WERI-Rb-1 (cell line): ENCODE results near the gene TSSK3.

Experiments
- DNase-seq: peaks from one replicate; pipeline ENCODE4 v3.0.0-alpha.2; 2020
- H3K27ac ChIP-seq: fragments of 250-450 bp; sonication (Bioruptor Pico); 2 replicates; pipeline ENCODE4 v1.5.1; 2020; ENCODE audit warnings: mild to moderate bottlenecking, moderate library complexity
- H3K27me3 ChIP-seq: fragments of 250-450 bp; sonication (Bioruptor Pico); 2 replicates; pipeline ENCODE4 v1.5.1; 2021; ENCODE audit warnings: mild to moderate bottlenecking, low read depth, moderate library complexity; ENCODE audit not compliant: insufficient read depth, severe bottlenecking
- H3K36me3 ChIP-seq: fragments of 250-450 bp; sonication (Bioruptor Pico); 2 replicates; pipeline ENCODE4 v1.5.1; 2020; ENCODE audit warnings: mild to moderate bottlenecking, moderate library complexity
- H3K4me3 ChIP-seq: 2 replicates; pipeline ENCODE4 v1.5.1; 2011; ENCODE audit warnings: low read depth, mild to moderate bottlenecking, control low read depth, low read length
- H3K9me3 ChIP-seq: fragments of 250-450 bp; sonication (Bioruptor Pico); 2 replicates; pipeline ENCODE4 v1.5.1; 2021; ENCODE audit warnings: mild to moderate bottlenecking, moderate library complexity; ENCODE audit not compliant: severe bottlenecking
- TF ChIP-seq, protein P1 (sequence below): IDR thresholded peaks from 2 replicates; pipeline ENCODE4 v1.5.1; 2011; ENCODE audit warnings: low read depth, mild to moderate bottlenecking, control low read depth, inconsistent platforms, low read length

TSSK3 gene

DNA sequence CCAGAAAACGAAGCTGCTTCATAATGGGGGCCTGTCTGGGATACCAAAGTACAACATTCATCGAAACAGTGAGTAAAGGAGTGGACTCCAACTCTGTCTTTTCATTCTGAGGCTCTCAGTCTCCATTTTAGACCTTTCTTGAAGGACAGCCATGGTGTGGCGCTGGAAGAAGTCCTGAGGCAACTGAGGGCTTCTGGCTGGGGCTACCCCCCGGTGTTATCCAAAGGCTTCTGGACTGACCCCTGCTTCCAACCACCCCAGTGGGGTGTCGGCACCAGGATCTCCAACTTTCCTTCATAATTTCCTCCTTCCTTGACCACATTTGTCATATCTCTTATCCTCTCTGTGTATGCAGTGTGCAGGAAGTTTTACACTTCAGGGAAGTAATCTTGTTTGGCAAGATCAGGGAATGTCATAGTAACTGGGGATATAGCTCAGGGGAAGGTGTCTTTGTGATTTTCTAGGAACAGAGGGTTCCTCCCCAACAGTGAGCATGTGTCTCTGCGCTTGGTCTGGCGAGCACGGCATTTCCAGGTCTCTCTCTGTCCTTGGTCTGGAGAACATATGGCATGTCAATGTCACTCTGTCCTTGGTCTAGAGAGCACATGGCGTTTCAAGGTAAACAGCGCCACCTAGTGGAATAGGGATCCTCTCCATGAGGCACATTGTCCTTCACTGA, 51.3 kb downstream of the TSSK3 start:
- Histone ChIP-seq H3K27me3 (no peaks in the 10 kb centered on the region), H3K4me3 (no peak overlapping the region), H3K9me3 (no peaks in the 10 kb centered on the region), H3K27ac (peak overlapping the region; percentile 53), H3K36me3 (no peaks in the 10 kb centered on the region)
- DNase-seq, result peak; percentile 86
- TF ChIP-seq, protein P1, sequence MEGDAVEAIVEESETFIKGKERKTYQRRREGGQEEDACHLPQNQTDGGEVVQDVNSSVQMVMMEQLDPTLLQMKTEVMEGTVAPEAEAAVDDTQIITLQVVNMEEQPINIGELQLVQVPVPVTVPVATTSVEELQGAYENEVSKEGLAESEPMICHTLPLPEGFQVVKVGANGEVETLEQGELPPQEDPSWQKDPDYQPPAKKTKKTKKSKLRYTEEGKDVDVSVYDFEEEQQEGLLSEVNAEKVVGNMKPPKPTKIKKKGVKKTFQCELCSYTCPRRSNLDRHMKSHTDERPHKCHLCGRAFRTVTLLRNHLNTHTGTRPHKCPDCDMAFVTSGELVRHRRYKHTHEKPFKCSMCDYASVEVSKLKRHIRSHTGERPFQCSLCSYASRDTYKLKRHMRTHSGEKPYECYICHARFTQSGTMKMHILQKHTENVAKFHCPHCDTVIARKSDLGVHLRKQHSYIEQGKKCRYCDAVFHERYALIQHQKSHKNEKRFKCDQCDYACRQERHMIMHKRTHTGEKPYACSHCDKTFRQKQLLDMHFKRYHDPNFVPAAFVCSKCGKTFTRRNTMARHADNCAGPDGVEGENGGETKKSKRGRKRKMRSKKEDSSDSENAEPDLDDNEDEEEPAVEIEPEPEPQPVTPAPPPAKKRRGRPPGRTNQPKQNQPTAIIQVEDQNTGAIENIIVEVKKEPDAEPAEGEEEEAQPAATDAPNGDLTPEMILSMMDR, result peak; percentile 91
